Measurements from ENCODE around the gene BLCAP. TPM values are rescaled to one million over a fixed set of nuclear protein-coding genes. Genes with fewer than 3 reads are reported as not detected.
"Not testable (repeated sequence)": the region's sequence is repeated elsewhere in the genome, so short reads cannot be mapped to it uniquely, and the experiment has no call there.

BLCAP gene
- 178 TPM for total RNA-seq (ENCODE audit: unreplicated experiment)
- long read RNA-seq, transcript BLCAP-215 (2 exons, 2,017 nt) = major isoform, 75 of 83 reads
- long read RNA-seq, partial matches to known transcripts = 0 of 83 reads
- long read RNA-seq, other reads (novel, unspliced or antisense) = 7 of 83 reads

GRCh38 chr20:37527638-37528445, at the start of gene BLCAP:
Gene BLCAP (minus strand): TSS chr20:37527876. CDS start chr20:37519174, 8,702 bp downstream.
- no peak for TF ChIP-seq CTCF (IDR thresholded peaks at IDR 0.05; ENCODE audit: unreplicated experiment)
- peak within 1 kb of the TSS; percentile 100 for H3K27ac Mint-ChIP-seq (ENCODE audit: unreplicated experiment)
- H3K4me3 Mint-ChIP-seq (ENCODE audit: unreplicated experiment) = peak within 1 kb of the TSS; percentile 98
- H3K27me3 Mint-ChIP-seq (ENCODE audit: unreplicated experiment) = peaks cover 20% of the 10 kb centered on the region
- peak; percentile 81 for DNase-seq (ENCODE audit: low spot score)
- peaks cover 49% of the 10 kb centered on the region for H3K4me1 Mint-ChIP-seq (ENCODE audit: unreplicated experiment)
- H3K36me3 Mint-ChIP-seq (ENCODE audit: low read depth, unreplicated experiment) = peaks cover 20% of the 10 kb centered on the region
- H3K9me3 Mint-ChIP-seq (ENCODE audit: unreplicated experiment) = no peaks in the 10 kb centered on the region

GRCh38 chr20:37577436-37577835, 49.8 kb upstream of the BLCAP start:
- H3K4me1 Mint-ChIP-seq (ENCODE audit: unreplicated experiment) = peaks cover 14% of the 10 kb centered on the region
- not testable (repeated sequence) for H3K27ac Mint-ChIP-seq (ENCODE audit: unreplicated experiment); H3K36me3 Mint-ChIP-seq (ENCODE audit: low read depth, unreplicated experiment); DNase-seq (ENCODE audit: low spot score); H3K4me3 Mint-ChIP-seq (ENCODE audit: unreplicated experiment); H3K9me3 Mint-ChIP-seq (ENCODE audit: unreplicated experiment)
- H3K27me3 Mint-ChIP-seq (ENCODE audit: unreplicated experiment) = peaks cover 16% of the 10 kb centered on the region

GRCh38 chr20:37576911-37577310, 49.2 kb upstream of the BLCAP start:
- Mint-ChIP-seq H3K27ac (ENCODE audit: unreplicated experiment) (no peak overlapping the region), H3K36me3 (ENCODE audit: low read depth, unreplicated experiment) (no peaks in the 10 kb centered on the region), H3K9me3 (ENCODE audit: unreplicated experiment) (no peaks in the 10 kb centered on the region), H3K4me1 (ENCODE audit: unreplicated experiment) (peaks cover 14% of the 10 kb centered on the region), H3K27me3 (ENCODE audit: unreplicated experiment) (peaks cover 16% of the 10 kb centered on the region), H3K4me3 (ENCODE audit: unreplicated experiment) (no peak overlapping the region)
- DNase-seq (ENCODE audit: low spot score) = no peak
- no peak for TF ChIP-seq CTCF (IDR thresholded peaks at IDR 0.05; ENCODE audit: unreplicated experiment)

- Mint-ChIP-seq H3K36me3 (ENCODE audit: low read depth, unreplicated experiment) (no peaks in the 10 kb centered on the region), H3K27me3 (ENCODE audit: unreplicated experiment) (peaks cover 16% of the 10 kb centered on the region), H3K4me1 (ENCODE audit: unreplicated experiment) (peaks cover 14% of the 10 kb centered on the region), H3K9me3 (ENCODE audit: unreplicated experiment) (no peaks in the 10 kb centered on the region), H3K4me3 (ENCODE audit: unreplicated experiment) (no peak overlapping the region), H3K27ac (ENCODE audit: unreplicated experiment) (no peak overlapping the region)
- TF ChIP-seq CTCF (IDR thresholded peaks at IDR 0.05; ENCODE audit: unreplicated experiment) = no peak
- peak; percentile 28 for DNase-seq (ENCODE audit: low spot score)
Observed at GRCh38 chr20:37575884-37576283, 48.2 kb upstream of the BLCAP start.

GRCh38 chr20:37574199-37574890, 46.7 kb upstream of the BLCAP start:
- Mint-ChIP-seq H3K4me3 (ENCODE audit: unreplicated experiment) (no peak overlapping the region), H3K36me3 (ENCODE audit: low read depth, unreplicated experiment) (no peaks in the 10 kb centered on the region), H3K9me3 (ENCODE audit: unreplicated experiment) (no peaks in the 10 kb centered on the region), H3K4me1 (ENCODE audit: unreplicated experiment) (peaks cover 14% of the 10 kb centered on the region), H3K27me3 (ENCODE audit: unreplicated experiment) (peaks cover 12% of the 10 kb centered on the region), H3K27ac (ENCODE audit: unreplicated experiment) (no peak overlapping the region)
- no peak for TF ChIP-seq CTCF (IDR thresholded peaks at IDR 0.05; ENCODE audit: unreplicated experiment)
- DNase-seq (ENCODE audit: low spot score) = no peak
